Right cardiac atrium (tissue), 5 donors: ENCODE measurements around the gene SUV39H1. TPM values are rescaled to one million over a fixed set of nuclear protein-coding genes. Genes with fewer than 3 reads are reported as not detected.
A peak's percentile ranks its signal among the peaks of the same experiment; 100 is the strongest.

Experiments used
- ATAC-seq, 2 donors: fragments of 200-7000 bp; cut with Tn5 transposase; one replicate each; pipeline versions ENCODE4 v1.8.0 to v1.9.1; 2020; ENCODE audit warnings: moderate library complexity in 2 of 2, mild to moderate bottlenecking in 1 of 2
- DNase-seq, 3 donors: peaks; one replicate each; pipeline ENCODE4 v3.0.0-alpha.2; 2020
- H3K27ac ChIP-seq: one replicate; pipeline ENCODE4 v1.5.1; 2013; ENCODE audit warnings: mild to moderate bottlenecking, low read length, control low read depth, moderate library complexity
- H3K27me3 ChIP-seq: one replicate; pipeline ENCODE4 v1.6.1; 2013; ENCODE audit not compliant: control insufficient read depth, insufficient read depth
- H3K4me1 ChIP-seq: one replicate; pipeline ENCODE4 v1.6.1; 2013; ENCODE audit warnings: low read length; ENCODE audit not compliant: control insufficient read depth, insufficient read depth
- H3K4me3 ChIP-seq: one replicate; pipeline ENCODE4 v1.5.1; 2013; ENCODE audit warnings: low read length, control low read depth
- H3K9me3 ChIP-seq: one replicate; pipeline ENCODE4 v1.6.1; 2013; ENCODE audit warnings: low read length; ENCODE audit not compliant: control insufficient read depth
- WGBS: extraction: QIAGEN DNeasy Blood & Tissue Kit; methylation state at CpG from one replicate; pipeline ENCODE4 v1.1.7; 2013; 5-methylcytosine and 5-hydroxymethylcytosine counted together
- intact Hi-C, 4 donors: fragments of 100-400 bp; cut with DNase I; formaldehyde crosslinking; loops; one replicate each; pipeline versions ENCODE4 v1.11.0 to v1.14.0; 2022 to 2023
- polyA plus RNA-seq: library from polyadenylated mRNA; stranded (reverse); fragments of 200-250 nt; gene quantifications from one replicate; pipeline ENCODE4 v1.2.3, GENCODE V29; 2013
- total RNA-seq, 4 donors: library from RNA; stranded (reverse); fragmentation: NEBNext Ultra II Directional; extraction: Animal tissue kit (Norgen Biotek cat#: 25700); gene quantifications; one replicate each; pipeline ENCODE4 v1.2.1, GENCODE V29; 2021
- donor health status: healthy with polysubstance abuse.
- donor health status: DM: no; HTN: yes; CAD: no.
- donor health status: DM: no; HTN: no; CAD: no.
- donor health status: DM: no; HTN: yes; CAD: no; lungs with severe emphysema.
- donor health status: DM: yes; HTN: yes; CAD: no.

The SUV39H1 gene
- total and polyA plus RNA-seq, 5 donors: 3.1 to 7.2 (median 3.6) TPM

- intact Hi-C loops: no loop called here
- peak overlapping the region; percentile 84 for H3K27ac ChIP-seq
- WGBS: 55% methylated on average over 2 of the region's 2 CpGs
- H3K4me1 ChIP-seq: peaks cover 5% of the 10 kb centered on the region
- DNase-seq (no peak), ATAC-seq (no peak)
- no peaks in the 10 kb centered on the region for H3K9me3 ChIP-seq
- no peaks in the 10 kb centered on the region for H3K27me3 ChIP-seq
- H3K4me3 ChIP-seq: no peak overlapping the region
Measured at GRCh38 chrX:48702032-48702431, 5.5 kb downstream of the SUV39H1 start.

DNA sequence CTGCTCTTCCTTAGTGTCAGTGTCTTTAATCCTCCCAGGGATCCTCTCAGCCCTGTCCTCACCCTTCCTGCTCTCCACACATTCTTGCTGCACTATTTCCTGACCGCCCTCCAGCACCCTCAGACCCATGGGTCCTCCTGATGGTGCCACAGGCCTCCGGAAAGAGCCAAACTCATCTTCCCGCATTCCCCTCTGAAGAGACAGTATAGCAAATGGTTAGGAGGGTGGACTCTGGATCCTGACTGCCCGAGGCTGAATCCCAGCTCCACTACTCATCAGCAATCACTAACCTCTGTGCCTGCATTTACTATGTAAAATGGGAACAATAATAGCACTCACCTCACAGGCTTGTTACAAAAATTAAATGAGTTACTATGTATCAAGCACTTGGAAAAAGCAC lies 6.2 kb downstream of the SUV39H1 start:
- Histone ChIP-seq H3K27ac (peak overlapping the region; percentile 84), H3K27me3 (no peaks in the 10 kb centered on the region), H3K4me3 (no peak overlapping the region), H3K4me1 (peaks cover 2% of the 10 kb centered on the region), H3K9me3 (no peaks in the 10 kb centered on the region)
- intact Hi-C loops: no loop called here
- WGBS: 82% methylated on average over 4 of the region's 4 CpGs
- DNase-seq (no peak), ATAC-seq (no peak)

DNA sequence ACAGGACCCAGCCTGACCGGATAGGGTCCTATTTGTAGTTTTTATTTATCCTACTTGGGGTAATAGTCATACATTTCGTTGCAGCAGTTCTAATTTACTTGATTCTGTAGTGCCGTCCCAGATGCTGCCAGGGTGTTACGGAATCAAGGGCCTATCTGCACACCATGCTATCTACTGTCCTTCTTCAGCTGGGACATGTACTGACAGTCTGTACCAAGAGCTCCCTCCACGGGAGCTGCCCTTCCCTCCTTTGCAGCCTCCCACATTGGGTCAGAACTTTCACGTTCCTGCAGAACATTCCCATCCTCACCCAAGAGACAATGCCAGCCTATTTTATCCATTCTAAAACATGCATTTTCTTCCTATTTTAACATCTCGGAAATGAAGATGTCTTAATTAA lies 6.7 kb downstream of the SUV39H1 start:
- WGBS: 66% methylated on average over 7 of the region's 7 CpGs

GRCh38 chrX:48703642-48704481 lies 7.3 kb downstream of the SUV39H1 start:
- Histone ChIP-seq H3K4me3 (no peak overlapping the region), H3K9me3 (no peaks in the 10 kb centered on the region), H3K27me3 (no peaks in the 10 kb centered on the region), H3K27ac (peak overlapping the region; percentile 70), H3K4me1 (peaks cover 2% of the 10 kb centered on the region)
- intact Hi-C loops: no loop called here
- DNase-seq (no peak), ATAC-seq (peak; percentile 50 to 55)
- 41% methylated on average over 4 of the region's 4 CpGs for WGBS

More for the DNA sequence above, 6.7 kb downstream of the SUV39H1 start:
- no peaks in the 10 kb centered on the region for H3K27me3 ChIP-seq
- H3K9me3 ChIP-seq: no peaks in the 10 kb centered on the region
- ATAC-seq (peak; percentile 56 to 74), DNase-seq (no peak)
- no peak overlapping the region for H3K27ac ChIP-seq
- intact Hi-C loops: no loop called here
- peaks cover 2% of the 10 kb centered on the region for H3K4me1 ChIP-seq
- no peak overlapping the region for H3K4me3 ChIP-seq

DNA sequence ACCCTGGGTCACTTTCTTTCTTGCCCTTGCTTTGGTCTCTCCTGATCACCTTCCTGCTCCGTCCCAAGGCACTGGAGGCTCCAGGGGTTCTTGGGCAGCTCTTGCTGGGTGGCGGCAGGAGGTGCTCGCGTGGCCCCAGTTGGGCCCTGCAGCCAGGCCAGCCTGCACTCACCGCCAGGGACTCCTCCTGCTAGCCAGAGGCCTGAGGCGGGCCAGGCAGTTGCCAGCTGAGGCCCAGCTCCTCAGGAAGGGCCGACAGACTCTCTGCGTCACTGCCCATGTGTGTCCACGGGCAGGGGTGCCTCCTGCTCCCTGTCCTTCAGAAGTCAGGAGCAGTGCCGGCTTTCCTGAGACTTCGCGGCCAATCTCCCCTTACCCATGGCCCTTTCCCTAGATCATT lies 9.3 kb downstream of the SUV39H1 start:
- Histone ChIP-seq H3K27me3 (no peaks in the 10 kb centered on the region), H3K9me3 (no peaks in the 10 kb centered on the region), H3K4me1 (peaks cover 2% of the 10 kb centered on the region), H3K4me3 (no peak overlapping the region), H3K27ac (no peak overlapping the region)
- DNase-seq (no peak), ATAC-seq (no peak)
- 90% methylated on average over 12 of the region's 12 CpGs for WGBS
- intact Hi-C loops: no loop called here

- ATAC-seq: no peak
- intact Hi-C loops: no loop called here
- no peaks in the 10 kb centered on the region for H3K27me3 ChIP-seq
Measured at GRCh38 chrX:48709522-48710112, 13.1 kb downstream of the SUV39H1 start.

DNA sequence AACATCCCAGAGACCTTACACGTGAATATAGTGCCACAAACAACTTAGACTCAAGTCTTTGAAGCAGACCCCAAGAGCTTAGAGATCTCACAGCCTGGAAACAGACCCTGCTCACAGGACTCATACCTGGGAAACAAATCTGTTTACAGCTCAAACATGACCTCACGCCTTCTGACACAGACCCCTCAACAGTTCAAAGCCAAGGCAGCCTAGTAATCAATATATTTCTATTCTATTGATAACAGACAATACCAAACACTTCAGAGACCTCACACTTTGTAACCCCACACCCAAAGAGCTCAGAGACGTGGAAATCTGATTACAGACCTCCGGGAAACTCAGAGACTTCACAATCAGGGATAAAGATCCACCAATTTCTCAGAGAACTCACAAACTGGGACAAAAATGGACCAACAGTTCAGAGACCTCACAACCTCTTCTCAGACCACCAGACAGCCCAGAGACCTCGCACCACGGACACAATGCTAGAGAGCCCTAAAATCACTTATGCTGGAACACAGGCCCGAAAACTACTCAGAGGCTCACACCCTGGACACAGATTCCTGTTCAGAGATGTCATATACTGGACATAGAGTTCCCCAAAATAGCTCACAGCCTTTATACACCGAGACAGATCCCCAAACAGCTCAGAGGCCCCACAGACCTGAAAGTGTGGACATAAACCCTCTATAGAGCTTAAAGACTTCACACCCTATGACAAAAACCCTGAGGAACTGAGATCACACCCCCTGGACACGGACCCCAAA lies 14.8 kb downstream of the SUV39H1 start:
- Histone ChIP-seq H3K9me3 (no peaks in the 10 kb centered on the region), H3K4me3 (peak overlapping the region; percentile 14), H3K27ac (peak overlapping the region; percentile 78), H3K4me1 (peaks cover 2% of the 10 kb centered on the region), H3K27me3 (no peaks in the 10 kb centered on the region)
- ATAC-seq: peak; percentile 63 to 65
- intact Hi-C loops: no loop called here
- DNase-seq: no peak
- WGBS: 70% methylated on average over 9 of the region's 9 CpGs

More at GRCh38 chrX:48709522-48710112, 13.1 kb downstream of the SUV39H1 start:
- Histone ChIP-seq H3K4me1 (no peaks in the 10 kb centered on the region), H3K27ac (no peak overlapping the region), H3K4me3 (no peak overlapping the region), H3K9me3 (no peaks in the 10 kb centered on the region)
- 98% methylated on average over 7 of the region's 7 CpGs for WGBS
- DNase-seq: no peak

- H3K4me1 ChIP-seq: peaks cover 2% of the 10 kb centered on the region
- no peaks in the 10 kb centered on the region for H3K9me3 ChIP-seq
- 71% methylated on average over 7 of the region's 7 CpGs for WGBS
- intact Hi-C loops: no loop called here
- peak overlapping the region; percentile 75 for H3K27ac ChIP-seq
- ATAC-seq (peak in 1 of 2 donors; percentile 7), DNase-seq (no peak)
- H3K4me3 ChIP-seq: no peak overlapping the region
- H3K27me3 ChIP-seq: no peaks in the 10 kb centered on the region
Measured at GRCh38 chrX:48711929-48712505, 15.5 kb downstream of the SUV39H1 start.

GRCh38 chrX:48713847-48714246 lies 17.3 kb downstream of the SUV39H1 start:
- no peak overlapping the region for H3K27ac ChIP-seq
- ATAC-seq: no peak
- intact Hi-C loops: no loop called here

DNA sequence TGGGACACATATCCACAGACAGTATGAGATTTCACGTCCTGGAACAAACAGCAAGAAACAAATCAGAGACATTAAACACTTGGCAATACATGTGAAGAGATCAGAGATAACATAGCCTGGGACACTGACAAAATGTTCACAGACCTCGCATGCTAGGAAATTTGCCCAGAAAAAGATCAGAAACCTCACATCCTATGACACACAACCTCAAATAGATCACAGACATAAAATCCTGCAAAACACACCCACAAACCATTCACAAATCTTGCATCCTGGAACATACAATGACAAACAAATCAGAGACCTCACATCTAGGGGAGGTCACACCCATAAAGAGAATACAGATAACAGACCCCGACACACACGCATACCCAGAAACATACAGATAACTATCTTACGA lies 18.0 kb downstream of the SUV39H1 start:
- no peak overlapping the region for H3K27ac ChIP-seq
- intact Hi-C loops: no loop called here
- 29% methylated on average over 5 of the region's 5 CpGs for WGBS
- peaks cover 2% of the 10 kb centered on the region for H3K4me1 ChIP-seq
- H3K4me3 ChIP-seq: no peak overlapping the region
- no peaks in the 10 kb centered on the region for H3K9me3 ChIP-seq
- no peaks in the 10 kb centered on the region for H3K27me3 ChIP-seq
- DNase-seq (no peak), ATAC-seq (no peak)

More at GRCh38 chrX:48713847-48714246, 17.3 kb downstream of the SUV39H1 start:
- no peaks in the 10 kb centered on the region for H3K27me3 ChIP-seq
- H3K4me3 ChIP-seq: no peak overlapping the region
- 90% methylated on average over 2 of the region's 2 CpGs for WGBS
- H3K4me1 ChIP-seq: peaks cover 2% of the 10 kb centered on the region
- DNase-seq: no peak
- H3K9me3 ChIP-seq: no peaks in the 10 kb centered on the region
